ENCODE measurements around the gene RPL37. TPM values are rescaled to one million over a fixed set of nuclear protein-coding genes. Genes with fewer than 3 reads are reported as not detected.

RPL37 gene
- total and polyA plus RNA-seq, 4 donors: 40.5 to 1,326 (median 722) TPM

DNA sequence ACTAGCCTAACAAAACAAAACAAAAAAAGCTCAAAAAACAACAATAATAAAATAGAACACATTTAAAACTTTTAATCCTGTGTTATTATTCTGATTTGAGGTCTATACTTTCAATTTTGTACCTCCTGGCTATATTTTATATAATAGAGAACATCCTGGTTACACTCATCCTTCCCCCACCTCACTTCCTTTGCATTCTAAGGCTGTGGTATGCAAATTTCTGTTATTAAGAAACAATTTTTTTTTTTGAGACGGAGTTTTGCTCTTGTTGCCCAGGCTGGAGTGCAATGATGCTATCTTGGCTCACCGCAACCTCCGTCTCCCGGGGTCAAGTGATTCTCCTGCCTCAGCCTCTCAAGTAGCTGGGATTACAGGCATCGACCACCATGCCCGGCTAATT is 3.1 kb upstream of the RPL37 start:
- DNase-seq (ENCODE audit: low spot score): no peak
- Histone ChIP-seq H3K27ac (ENCODE audit: low read depth in 1 of 2, low read length in 2 of 2) (no peak overlapping the region), H3K27me3 (ENCODE audit: control insufficient read depth in 4 of 4, insufficient read depth in 4 of 4, low read length in 3 of 4) (no peaks in the 10 kb centered on the region), H3K4me1 (ENCODE audit: control insufficient read depth in 4 of 4, insufficient read depth in 4 of 4, low read length in 3 of 4) (peaks cover 0 to 21% (median 9%) of the 10 kb centered on the region in 4 donors), H3K9me3 (ENCODE audit: control insufficient read depth in 4 of 4, low read length in 3 of 4) (no peaks in the 10 kb centered on the region), H3K9ac (ENCODE audit: low read depth in 1 of 2, low read length in 2 of 2) (no peak overlapping the region), H3K36me3 (ENCODE audit: control insufficient read depth in 4 of 4, insufficient read depth in 3 of 4, low read depth in 1 of 4, low read length in 3 of 4) (peaks cover under 1 to 7% (median 4%) of the 10 kb centered on the region in 4 donors), H3K4me3 (ENCODE audit: low read depth in 1 of 3, low read length in 3 of 3) (no peak overlapping the region)
- TF ChIP-seq TAF1 (conservative IDR thresholded peaks at IDR 0.05) (no peak), FOXA2 (IDR thresholded peaks at IDR 0.05) (no peak), HNF4G (IDR thresholded peaks at IDR 0.05) (no peak), GABPA (IDR thresholded peaks at IDR 0.05 in 1 of 2, conservative IDR thresholded peaks at IDR 0.05 in 1 of 2) (no peak), JUND (IDR thresholded peaks at IDR 0.05) (no peak)
- TF ChIP-seq, protein P1, sequence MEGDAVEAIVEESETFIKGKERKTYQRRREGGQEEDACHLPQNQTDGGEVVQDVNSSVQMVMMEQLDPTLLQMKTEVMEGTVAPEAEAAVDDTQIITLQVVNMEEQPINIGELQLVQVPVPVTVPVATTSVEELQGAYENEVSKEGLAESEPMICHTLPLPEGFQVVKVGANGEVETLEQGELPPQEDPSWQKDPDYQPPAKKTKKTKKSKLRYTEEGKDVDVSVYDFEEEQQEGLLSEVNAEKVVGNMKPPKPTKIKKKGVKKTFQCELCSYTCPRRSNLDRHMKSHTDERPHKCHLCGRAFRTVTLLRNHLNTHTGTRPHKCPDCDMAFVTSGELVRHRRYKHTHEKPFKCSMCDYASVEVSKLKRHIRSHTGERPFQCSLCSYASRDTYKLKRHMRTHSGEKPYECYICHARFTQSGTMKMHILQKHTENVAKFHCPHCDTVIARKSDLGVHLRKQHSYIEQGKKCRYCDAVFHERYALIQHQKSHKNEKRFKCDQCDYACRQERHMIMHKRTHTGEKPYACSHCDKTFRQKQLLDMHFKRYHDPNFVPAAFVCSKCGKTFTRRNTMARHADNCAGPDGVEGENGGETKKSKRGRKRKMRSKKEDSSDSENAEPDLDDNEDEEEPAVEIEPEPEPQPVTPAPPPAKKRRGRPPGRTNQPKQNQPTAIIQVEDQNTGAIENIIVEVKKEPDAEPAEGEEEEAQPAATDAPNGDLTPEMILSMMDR (IDR thresholded peaks at IDR 0.05; ENCODE audit: low read depth, low read length, missing input control): no peak
- TF ChIP-seq, protein P2, sequence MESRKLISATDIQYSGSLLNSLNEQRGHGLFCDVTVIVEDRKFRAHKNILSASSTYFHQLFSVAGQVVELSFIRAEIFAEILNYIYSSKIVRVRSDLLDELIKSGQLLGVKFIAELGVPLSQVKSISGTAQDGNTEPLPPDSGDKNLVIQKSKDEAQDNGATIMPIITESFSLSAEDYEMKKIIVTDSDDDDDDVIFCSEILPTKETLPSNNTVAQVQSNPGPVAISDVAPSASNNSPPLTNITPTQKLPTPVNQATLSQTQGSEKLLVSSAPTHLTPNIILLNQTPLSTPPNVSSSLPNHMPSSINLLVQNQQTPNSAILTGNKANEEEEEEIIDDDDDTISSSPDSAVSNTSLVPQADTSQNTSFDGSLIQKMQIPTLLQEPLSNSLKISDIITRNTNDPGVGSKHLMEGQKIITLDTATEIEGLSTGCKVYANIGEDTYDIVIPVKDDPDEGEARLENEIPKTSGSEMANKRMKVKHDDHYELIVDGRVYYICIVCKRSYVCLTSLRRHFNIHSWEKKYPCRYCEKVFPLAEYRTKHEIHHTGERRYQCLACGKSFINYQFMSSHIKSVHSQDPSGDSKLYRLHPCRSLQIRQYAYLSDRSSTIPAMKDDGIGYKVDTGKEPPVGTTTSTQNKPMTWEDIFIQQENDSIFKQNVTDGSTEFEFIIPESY (IDR thresholded peaks at IDR 0.05): no peak
- TF ChIP-seq, protein P3, sequence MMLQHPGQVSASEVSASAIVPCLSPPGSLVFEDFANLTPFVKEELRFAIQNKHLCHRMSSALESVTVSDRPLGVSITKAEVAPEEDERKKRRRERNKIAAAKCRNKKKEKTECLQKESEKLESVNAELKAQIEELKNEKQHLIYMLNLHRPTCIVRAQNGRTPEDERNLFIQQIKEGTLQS (IDR thresholded peaks at IDR 0.05): no peak
- TF ChIP-seq, protein P4, sequence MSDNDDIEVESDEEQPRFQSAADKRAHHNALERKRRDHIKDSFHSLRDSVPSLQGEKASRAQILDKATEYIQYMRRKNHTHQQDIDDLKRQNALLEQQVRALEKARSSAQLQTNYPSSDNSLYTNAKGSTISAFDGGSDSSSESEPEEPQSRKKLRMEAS (IDR thresholded peaks at IDR 0.05): no peak
- WGBS: 91% methylated on average over 6 of the region's 6 CpGs

DNA sequence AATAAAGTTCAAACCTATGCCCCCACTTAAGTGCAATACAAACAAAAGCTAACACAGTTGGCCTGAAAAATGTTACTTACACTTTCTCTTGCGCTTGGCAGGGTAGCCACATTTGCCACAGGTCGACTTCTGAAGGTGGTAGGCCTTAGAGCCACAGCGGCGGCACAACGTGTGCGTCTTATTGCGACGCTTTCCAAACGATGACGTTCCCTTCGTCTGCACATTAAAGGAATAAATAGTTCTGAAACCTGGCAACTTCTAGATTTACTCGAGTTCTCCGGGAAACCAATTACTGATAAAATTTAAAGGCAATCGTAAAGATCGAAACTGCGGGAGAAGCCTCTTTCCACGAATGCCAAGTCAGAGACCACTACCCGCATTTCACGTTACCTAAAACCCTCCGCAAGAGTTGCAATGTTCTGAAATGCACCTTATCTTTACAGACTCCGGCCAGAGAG is 602 bp downstream of the RPL37 start:
- peak overlapping the region; percentile 78 to 98 for H3K9ac ChIP-seq (ENCODE audit: low read depth in 1 of 2, low read length in 2 of 2)

DNA sequence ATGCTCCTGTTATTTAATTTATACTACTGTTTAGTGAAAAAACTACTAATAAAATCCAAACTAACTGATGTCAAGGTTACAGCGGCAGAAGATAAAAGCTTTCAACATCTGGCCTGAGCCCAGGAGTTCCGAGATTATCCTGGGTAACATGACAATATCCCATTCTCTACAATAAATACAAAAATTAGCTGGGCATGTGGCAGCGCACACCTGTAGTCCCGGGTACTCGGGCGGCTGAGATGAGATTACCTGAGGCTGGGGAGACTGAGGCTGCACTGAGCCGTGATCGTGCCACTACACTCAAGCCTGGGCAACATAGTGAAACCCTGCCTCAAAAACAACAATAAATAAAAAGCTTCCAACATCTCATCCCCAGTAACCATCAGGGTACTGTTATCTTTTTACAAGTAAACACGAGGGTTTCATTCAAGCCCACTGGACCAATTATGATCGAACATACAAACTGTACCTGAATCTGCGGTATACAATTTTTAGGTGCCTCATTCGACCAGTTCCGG is 1.3 kb downstream of the RPL37 start:
- WGBS: 38% methylated on average over 13 of the region's 13 CpGs
- Histone ChIP-seq H3K36me3 (ENCODE audit: control insufficient read depth in 4 of 4, insufficient read depth in 3 of 4, low read depth in 1 of 4, low read length in 3 of 4) (peaks cover 13 to 47% (median 41%) of the 10 kb centered on the region in 4 donors), H3K27me3 (ENCODE audit: control insufficient read depth in 4 of 4, insufficient read depth in 4 of 4, low read length in 3 of 4) (no peaks in the 10 kb centered on the region), H3K4me3 (ENCODE audit: low read depth in 1 of 3, low read length in 3 of 3) (peak overlapping the region; percentile 76 to 98 (median 97)), H3K9ac (ENCODE audit: low read depth in 1 of 2, low read length in 2 of 2) (peak overlapping the region; percentile 78 to 98), H3K9me3 (ENCODE audit: control insufficient read depth in 4 of 4, low read length in 3 of 4) (no peaks in the 10 kb centered on the region), H3K4me1 (ENCODE audit: control insufficient read depth in 4 of 4, insufficient read depth in 4 of 4, low read length in 3 of 4) (peaks cover 0 to 20% (median 10%) of the 10 kb centered on the region in 4 donors), H3K27ac (ENCODE audit: low read depth in 1 of 2, low read length in 2 of 2) (peak overlapping the region in 1 of 2 donors; percentile 91)
- DNase-seq (ENCODE audit: low spot score): no peak
- TF ChIP-seq, protein P1 (IDR thresholded peaks at IDR 0.05; ENCODE audit: low read depth, low read length, missing input control): no peak
- TF ChIP-seq HNF4G (IDR thresholded peaks at IDR 0.05): no peak
- TF ChIP-seq, protein P3 (IDR thresholded peaks at IDR 0.05): no peak
- TF ChIP-seq YY1 (IDR thresholded peaks at IDR 0.05): no peak
- TF ChIP-seq FOXA2 (IDR thresholded peaks at IDR 0.05): no peak
- TF ChIP-seq NR2F2 (IDR thresholded peaks at IDR 0.05): no peak
- no peak for TF ChIP-seq EGR1 (IDR thresholded peaks at IDR 0.05; ENCODE audit: low read depth in 2 of 2)
- TF ChIP-seq HNF4A (conservative IDR thresholded peaks at IDR 0.05): no peak
- TF ChIP-seq, protein P5, sequence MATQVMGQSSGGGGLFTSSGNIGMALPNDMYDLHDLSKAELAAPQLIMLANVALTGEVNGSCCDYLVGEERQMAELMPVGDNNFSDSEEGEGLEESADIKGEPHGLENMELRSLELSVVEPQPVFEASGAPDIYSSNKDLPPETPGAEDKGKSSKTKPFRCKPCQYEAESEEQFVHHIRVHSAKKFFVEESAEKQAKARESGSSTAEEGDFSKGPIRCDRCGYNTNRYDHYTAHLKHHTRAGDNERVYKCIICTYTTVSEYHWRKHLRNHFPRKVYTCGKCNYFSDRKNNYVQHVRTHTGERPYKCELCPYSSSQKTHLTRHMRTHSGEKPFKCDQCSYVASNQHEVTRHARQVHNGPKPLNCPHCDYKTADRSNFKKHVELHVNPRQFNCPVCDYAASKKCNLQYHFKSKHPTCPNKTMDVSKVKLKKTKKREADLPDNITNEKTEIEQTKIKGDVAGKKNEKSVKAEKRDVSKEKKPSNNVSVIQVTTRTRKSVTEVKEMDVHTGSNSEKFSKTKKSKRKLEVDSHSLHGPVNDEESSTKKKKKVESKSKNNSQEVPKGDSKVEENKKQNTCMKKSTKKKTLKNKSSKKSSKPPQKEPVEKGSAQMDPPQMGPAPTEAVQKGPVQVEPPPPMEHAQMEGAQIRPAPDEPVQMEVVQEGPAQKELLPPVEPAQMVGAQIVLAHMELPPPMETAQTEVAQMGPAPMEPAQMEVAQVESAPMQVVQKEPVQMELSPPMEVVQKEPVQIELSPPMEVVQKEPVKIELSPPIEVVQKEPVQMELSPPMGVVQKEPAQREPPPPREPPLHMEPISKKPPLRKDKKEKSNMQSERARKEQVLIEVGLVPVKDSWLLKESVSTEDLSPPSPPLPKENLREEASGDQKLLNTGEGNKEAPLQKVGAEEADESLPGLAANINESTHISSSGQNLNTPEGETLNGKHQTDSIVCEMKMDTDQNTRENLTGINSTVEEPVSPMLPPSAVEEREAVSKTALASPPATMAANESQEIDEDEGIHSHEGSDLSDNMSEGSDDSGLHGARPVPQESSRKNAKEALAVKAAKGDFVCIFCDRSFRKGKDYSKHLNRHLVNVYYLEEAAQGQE (IDR thresholded peaks at IDR 0.05): no peak
- TF ChIP-seq, protein P4 (IDR thresholded peaks at IDR 0.05): no peak
- TF ChIP-seq SP1 (IDR thresholded peaks at IDR 0.05): no peak

More for the DNA sequence above, 602 bp downstream of the RPL37 start:
- Histone ChIP-seq H3K36me3 (ENCODE audit: control insufficient read depth in 4 of 4, insufficient read depth in 3 of 4, low read depth in 1 of 4, low read length in 3 of 4) (peaks cover 10 to 40% (median 35%) of the 10 kb centered on the region in 4 donors), H3K27ac (ENCODE audit: low read depth in 1 of 2, low read length in 2 of 2) (peak overlapping the region; percentile 66 to 91), H3K4me1 (ENCODE audit: control insufficient read depth in 4 of 4, insufficient read depth in 4 of 4, low read length in 3 of 4) (peaks cover 0 to 20% (median 10%) of the 10 kb centered on the region in 4 donors), H3K4me3 (ENCODE audit: low read depth in 1 of 3, low read length in 3 of 3) (peak overlapping the region; percentile 76 to 98 (median 97)), H3K27me3 (ENCODE audit: control insufficient read depth in 4 of 4, insufficient read depth in 4 of 4, low read length in 3 of 4) (no peaks in the 10 kb centered on the region), H3K9me3 (ENCODE audit: control insufficient read depth in 4 of 4, low read length in 3 of 4) (no peaks in the 10 kb centered on the region)
- DNase-seq (ENCODE audit: low spot score): no peak
- no peak for TF ChIP-seq TAF1 (conservative IDR thresholded peaks at IDR 0.05)
- WGBS: under 1% methylated on average over 21 of the region's 21 CpGs

Data from liver (tissue), 9 donors.